Measurements from ENCODE around the gene ADORA2A.

Gene ADORA2A

DNA sequence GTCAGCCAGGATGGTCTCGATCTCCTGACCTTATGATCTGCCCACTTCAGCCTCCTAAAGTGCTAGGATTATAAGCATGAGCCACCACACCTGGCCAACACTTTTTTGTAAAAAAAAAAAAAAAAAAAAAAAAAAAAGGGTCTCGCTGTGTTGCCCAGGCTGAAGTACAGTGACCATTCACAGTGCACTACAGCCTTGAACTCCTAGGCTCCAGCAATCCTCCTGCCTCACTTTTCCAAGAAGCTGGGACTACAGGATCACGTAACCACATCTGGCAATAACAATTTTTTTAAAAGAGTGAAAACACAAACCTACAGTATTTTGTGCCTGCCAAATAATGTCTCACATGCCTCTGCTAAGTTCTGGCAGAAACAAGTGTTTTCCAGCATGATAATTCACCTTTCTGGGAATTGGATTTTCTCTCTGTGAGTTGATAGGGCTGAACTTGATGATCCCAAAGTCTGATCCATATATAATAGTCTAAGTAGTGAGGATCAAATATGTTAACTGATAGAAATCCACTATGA is 30.6 kb downstream of the ADORA2A start:
- Histone ChIP-seq H3K4me3 (ENCODE audit: low read length) (no peak overlapping the region), H3K27ac (ENCODE audit: low read depth, low read length) (no peak overlapping the region), H3K27me3 (ENCODE audit: control insufficient read depth, insufficient read depth, low read length) (no peaks in the 10 kb centered on the region), H3K4me1 (ENCODE audit: control insufficient read depth, insufficient read depth, low read length) (no peaks in the 10 kb centered on the region), H3K36me3 (ENCODE audit: control insufficient read depth, insufficient read depth, low read length) (no peaks in the 10 kb centered on the region), H3K9ac (ENCODE audit: low read length) (no peak overlapping the region)

DNA sequence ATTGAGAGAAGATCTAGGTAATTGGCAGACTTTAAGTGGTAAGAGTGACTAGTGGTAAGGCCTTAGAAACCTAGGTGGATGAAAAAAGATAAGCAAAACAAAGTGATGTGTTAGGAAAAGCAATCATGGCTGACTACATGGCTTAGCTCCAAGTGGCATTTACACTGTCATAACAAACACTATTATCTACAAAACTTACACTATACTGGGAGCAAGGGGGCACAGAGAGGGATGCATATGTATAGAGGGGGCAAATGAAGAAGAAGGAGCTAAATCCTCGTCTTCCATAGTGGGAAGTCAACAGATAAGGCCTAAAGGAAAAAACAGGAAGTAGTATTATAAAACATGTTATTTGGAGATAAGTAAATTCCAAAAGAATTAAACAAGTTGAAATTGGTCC is 32.5 kb downstream of the ADORA2A start:
- H3K4me3 ChIP-seq (ENCODE audit: low read length): no peak overlapping the region
- no peaks in the 10 kb centered on the region for H3K27me3 ChIP-seq (ENCODE audit: control insufficient read depth, insufficient read depth, low read length)
- no peak overlapping the region for H3K9ac ChIP-seq (ENCODE audit: low read length)
- no peaks in the 10 kb centered on the region for H3K36me3 ChIP-seq (ENCODE audit: control insufficient read depth, insufficient read depth, low read length)
- H3K4me1 ChIP-seq (ENCODE audit: control insufficient read depth, insufficient read depth, low read length): no peaks in the 10 kb centered on the region
- H3K27ac ChIP-seq (ENCODE audit: low read depth, low read length): no peak overlapping the region

DNA sequence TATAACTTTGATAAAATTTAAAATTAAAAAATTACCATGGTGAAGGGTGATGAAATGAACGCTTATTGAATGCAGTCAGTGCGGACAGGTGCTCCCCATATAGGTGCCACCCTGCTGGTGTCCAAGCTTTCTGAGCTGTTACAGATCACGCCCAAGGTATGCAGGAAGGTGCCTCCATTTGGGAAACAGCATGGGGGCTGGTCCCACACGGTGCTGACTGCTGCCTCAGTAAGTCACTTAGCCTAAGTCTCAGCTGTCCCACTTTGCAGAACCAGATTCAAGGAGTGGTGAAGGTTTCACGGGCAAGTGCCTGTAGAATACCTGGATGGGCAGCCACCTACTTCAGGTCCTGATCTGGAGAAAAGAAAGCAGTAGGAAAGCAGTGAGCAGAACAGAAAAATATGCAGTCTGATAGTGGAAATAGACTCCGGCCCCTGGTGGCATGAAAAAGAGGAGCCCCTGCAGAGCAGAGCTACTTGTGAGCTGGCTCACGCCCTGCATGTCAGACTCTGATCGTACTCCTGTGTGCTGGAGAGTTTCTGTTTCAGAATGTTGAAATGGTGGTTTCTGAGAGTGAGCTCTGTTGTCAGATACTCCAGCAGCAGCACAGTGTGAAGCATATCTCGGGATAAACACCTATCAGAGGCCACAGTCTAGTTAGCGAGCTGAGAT is 33.2 kb downstream of the ADORA2A start:
- Histone ChIP-seq H3K27ac (ENCODE audit: low read depth, low read length) (no peak overlapping the region), H3K9ac (ENCODE audit: low read length) (no peak overlapping the region), H3K4me1 (ENCODE audit: control insufficient read depth, insufficient read depth, low read length) (no peaks in the 10 kb centered on the region), H3K36me3 (ENCODE audit: control insufficient read depth, insufficient read depth, low read length) (no peaks in the 10 kb centered on the region), H3K4me3 (ENCODE audit: low read length) (no peak overlapping the region), H3K27me3 (ENCODE audit: control insufficient read depth, insufficient read depth, low read length) (no peaks in the 10 kb centered on the region)

DNA sequence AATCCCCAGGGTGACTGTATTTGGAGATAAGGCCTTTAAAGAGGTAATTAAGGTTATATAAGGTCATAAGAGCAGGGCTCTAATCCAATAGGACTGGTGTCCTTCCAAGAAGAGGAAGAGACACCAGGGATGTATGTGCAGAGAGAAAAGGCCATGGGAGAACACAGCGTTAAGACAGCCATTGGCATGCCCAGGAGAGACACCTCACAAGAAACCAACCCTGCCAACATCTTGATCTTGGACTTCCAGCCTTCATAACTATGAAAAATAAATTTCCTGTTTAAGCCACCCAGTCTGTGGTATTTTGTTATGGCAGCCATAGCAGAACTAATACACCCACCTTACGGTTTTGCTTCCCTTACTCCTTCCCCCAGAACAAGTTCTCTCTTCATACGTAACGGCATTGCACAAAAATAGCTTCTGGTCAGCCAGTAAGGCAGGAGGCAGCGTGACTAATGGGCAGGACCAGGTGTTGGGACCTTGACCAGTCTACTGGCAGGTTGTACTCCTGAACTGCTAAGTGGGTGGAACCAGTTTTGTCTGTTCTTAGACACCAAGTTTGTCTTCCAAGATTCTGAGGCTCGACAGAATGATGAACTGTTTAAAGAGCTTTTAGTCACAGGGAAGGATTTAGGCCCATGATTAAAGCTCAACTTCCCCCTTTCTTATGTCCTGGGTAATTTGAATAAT is 35.8 kb downstream of the ADORA2A start:
- no peak overlapping the region for H3K27ac ChIP-seq (ENCODE audit: low read depth, low read length)
- no peaks in the 10 kb centered on the region for H3K27me3 ChIP-seq (ENCODE audit: control insufficient read depth, insufficient read depth, low read length)
- H3K9ac ChIP-seq (ENCODE audit: low read length): no peak overlapping the region
- H3K4me3 ChIP-seq (ENCODE audit: low read length): no peak overlapping the region
- no peaks in the 10 kb centered on the region for H3K36me3 ChIP-seq (ENCODE audit: control insufficient read depth, insufficient read depth, low read length)
- peaks cover 2% of the 10 kb centered on the region for H3K4me1 ChIP-seq (ENCODE audit: control insufficient read depth, insufficient read depth, low read length)

DNA sequence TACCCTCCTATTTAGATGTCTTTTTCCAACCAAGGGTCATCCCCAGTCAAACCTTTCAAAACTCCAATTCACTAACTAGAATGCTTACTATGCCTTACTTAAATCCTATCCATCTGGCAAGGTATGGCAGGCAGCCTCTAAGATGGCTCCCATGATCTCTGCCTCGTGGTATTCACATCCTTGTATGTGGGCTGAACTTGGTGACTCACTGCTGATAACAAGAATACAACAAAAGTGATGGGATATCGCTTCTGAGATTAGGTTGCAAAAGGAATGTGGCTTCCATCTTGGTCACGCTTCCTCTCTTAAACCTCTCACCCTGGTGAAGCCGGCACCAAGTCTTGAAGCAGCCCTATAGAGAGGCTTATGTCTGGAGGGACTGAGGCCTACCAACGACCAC is 38.2 kb downstream of the ADORA2A start:
- no peak overlapping the region for H3K27ac ChIP-seq (ENCODE audit: low read depth, low read length)
- peaks cover 2% of the 10 kb centered on the region for H3K4me1 ChIP-seq (ENCODE audit: control insufficient read depth, insufficient read depth, low read length)
- H3K27me3 ChIP-seq (ENCODE audit: control insufficient read depth, insufficient read depth, low read length): no peaks in the 10 kb centered on the region
- no peak overlapping the region for H3K4me3 ChIP-seq (ENCODE audit: low read length)
- H3K36me3 ChIP-seq (ENCODE audit: control insufficient read depth, insufficient read depth, low read length): no peaks in the 10 kb centered on the region
- no peak overlapping the region for H3K9ac ChIP-seq (ENCODE audit: low read length)

DNA sequence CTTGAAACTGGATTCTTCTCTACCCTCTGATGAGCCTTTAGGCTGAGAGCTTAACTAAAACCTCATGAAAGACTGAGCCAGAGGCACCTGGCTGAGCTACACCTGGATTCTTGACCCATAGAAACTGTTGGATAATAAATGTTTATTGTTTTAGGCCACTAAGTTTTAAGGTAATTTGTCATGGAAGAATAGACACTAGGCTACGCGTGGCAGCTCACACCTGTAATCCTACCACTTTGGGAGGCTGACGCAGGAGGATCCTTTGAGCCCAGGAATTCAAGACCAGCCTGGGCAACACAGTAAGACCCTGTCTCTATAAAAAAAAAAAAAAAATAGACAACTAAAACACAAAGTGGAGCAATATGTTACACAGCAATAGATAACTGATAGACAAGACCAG is 38.6 kb downstream of the ADORA2A start:
- H3K4me3 ChIP-seq (ENCODE audit: low read length): no peak overlapping the region
- no peak overlapping the region for H3K9ac ChIP-seq (ENCODE audit: low read length)
- H3K36me3 ChIP-seq (ENCODE audit: control insufficient read depth, insufficient read depth, low read length): no peaks in the 10 kb centered on the region
- no peak overlapping the region for H3K27ac ChIP-seq (ENCODE audit: low read depth, low read length)
- peaks cover 2% of the 10 kb centered on the region for H3K4me1 ChIP-seq (ENCODE audit: control insufficient read depth, insufficient read depth, low read length)
- no peaks in the 10 kb centered on the region for H3K27me3 ChIP-seq (ENCODE audit: control insufficient read depth, insufficient read depth, low read length)

DNA sequence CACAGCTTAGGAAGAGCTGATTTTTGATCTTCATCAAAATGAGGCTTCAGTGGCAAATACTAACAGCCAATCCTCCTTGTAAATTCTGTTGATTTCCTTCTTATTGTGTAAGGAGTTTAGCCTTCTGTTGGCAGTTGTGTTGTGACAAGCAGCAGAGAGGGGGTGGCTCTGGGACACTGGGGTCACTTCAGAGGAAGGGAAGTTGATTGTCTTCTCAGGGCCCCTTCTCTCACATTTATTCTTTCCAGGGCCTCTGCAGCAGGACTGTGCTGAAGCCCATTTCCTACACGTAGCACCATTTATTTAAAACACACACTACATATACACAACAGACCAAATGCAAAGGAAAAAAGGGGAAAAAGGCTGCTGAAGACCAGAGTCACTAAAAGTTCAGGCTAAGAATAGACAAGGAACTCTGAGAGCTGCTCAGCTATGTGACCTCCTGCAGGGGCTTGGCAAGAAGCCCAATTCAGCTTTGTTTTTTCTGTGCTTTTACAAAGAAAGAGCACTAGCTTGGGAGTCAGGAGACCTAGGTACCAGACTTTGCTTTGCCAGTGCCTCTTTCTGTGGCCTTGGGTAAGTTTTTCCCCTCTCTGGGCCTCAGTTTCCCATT is 39.4 kb downstream of the ADORA2A start:
- Histone ChIP-seq H3K9ac (ENCODE audit: low read length) (no peak overlapping the region), H3K4me3 (ENCODE audit: low read length) (no peak overlapping the region), H3K4me1 (ENCODE audit: control insufficient read depth, insufficient read depth, low read length) (peaks cover 2% of the 10 kb centered on the region), H3K27ac (ENCODE audit: low read depth, low read length) (no peak overlapping the region), H3K27me3 (ENCODE audit: control insufficient read depth, insufficient read depth, low read length) (no peaks in the 10 kb centered on the region), H3K36me3 (ENCODE audit: control insufficient read depth, insufficient read depth, low read length) (no peaks in the 10 kb centered on the region)

DNA sequence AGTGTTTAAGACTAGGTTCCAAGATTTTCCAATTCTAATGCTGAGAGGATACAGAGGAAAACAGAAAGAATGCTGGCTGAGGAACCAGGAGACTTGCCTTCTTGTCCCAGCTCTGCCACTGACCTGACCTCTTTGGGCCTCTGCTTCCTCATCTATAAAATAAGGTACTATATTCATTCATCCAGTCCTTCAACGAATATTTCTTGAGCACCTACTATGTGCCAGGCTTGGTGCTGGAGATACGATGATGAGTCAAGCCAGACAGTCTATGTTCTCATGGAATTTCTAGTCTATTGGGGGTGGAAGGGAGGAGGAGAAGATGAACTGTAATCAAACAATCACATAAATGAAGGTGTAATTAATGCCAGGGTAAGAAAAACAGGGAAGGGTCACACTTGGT is 39.9 kb downstream of the ADORA2A start:
- no peak overlapping the region for H3K9ac ChIP-seq (ENCODE audit: low read length)
- H3K36me3 ChIP-seq (ENCODE audit: control insufficient read depth, insufficient read depth, low read length): no peaks in the 10 kb centered on the region
- H3K27ac ChIP-seq (ENCODE audit: low read depth, low read length): no peak overlapping the region
- no peaks in the 10 kb centered on the region for H3K27me3 ChIP-seq (ENCODE audit: control insufficient read depth, insufficient read depth, low read length)
- no peak overlapping the region for H3K4me3 ChIP-seq (ENCODE audit: low read length)
- peaks cover 2% of the 10 kb centered on the region for H3K4me1 ChIP-seq (ENCODE audit: control insufficient read depth, insufficient read depth, low read length)

DNA sequence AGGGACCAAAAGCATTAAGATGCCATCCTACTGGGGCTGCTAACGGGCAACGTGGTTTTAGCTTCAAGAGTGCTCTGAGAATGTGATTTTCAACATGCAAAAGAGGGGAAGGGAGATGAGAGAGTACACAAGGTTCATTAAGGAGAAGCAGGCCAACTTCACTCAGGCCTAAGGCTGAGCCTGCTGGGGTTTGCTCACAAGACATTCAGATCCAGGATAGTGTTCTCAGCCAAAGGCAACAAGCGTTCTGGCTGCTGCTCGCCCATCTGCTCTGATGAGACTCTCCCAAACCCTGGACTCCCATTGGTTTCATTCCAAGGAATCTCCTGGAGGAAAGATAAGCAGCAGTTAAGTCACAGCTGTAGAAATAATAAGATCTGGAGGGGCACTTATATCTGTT is 44.2 kb downstream of the ADORA2A start:
- Histone ChIP-seq H3K27me3 (ENCODE audit: control insufficient read depth, insufficient read depth, low read length) (no peaks in the 10 kb centered on the region), H3K4me3 (ENCODE audit: low read length) (no peak overlapping the region), H3K27ac (ENCODE audit: low read depth, low read length) (no peak overlapping the region), H3K36me3 (ENCODE audit: control insufficient read depth, insufficient read depth, low read length) (no peaks in the 10 kb centered on the region), H3K4me1 (ENCODE audit: control insufficient read depth, insufficient read depth, low read length) (no peaks in the 10 kb centered on the region), H3K9ac (ENCODE audit: low read length) (no peak overlapping the region)

DNA sequence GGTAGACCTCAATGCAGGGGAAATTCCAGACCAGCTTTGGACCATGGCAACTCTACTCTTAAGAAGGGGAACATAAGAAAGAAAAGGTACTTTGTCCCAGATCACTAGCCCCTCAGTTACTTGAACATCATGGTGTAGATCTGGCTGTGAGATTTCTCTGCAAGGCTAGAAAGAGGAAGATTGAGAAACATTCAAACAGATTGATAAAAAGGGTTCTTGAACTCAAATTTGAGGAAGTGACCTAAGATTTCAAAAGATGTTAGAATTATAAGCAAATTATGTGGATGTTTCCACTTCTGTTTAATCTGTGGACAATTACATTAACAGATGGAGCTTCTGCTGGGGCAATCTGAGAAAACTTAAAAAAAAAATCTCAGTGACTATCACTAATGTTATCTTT is 45.9 kb downstream of the ADORA2A start:
- Histone ChIP-seq H3K27me3 (ENCODE audit: control insufficient read depth, insufficient read depth, low read length) (no peaks in the 10 kb centered on the region), H3K4me1 (ENCODE audit: control insufficient read depth, insufficient read depth, low read length) (no peaks in the 10 kb centered on the region), H3K4me3 (ENCODE audit: low read length) (no peak overlapping the region), H3K36me3 (ENCODE audit: control insufficient read depth, insufficient read depth, low read length) (no peaks in the 10 kb centered on the region), H3K9ac (ENCODE audit: low read length) (no peak overlapping the region), H3K27ac (ENCODE audit: low read depth, low read length) (no peak overlapping the region)

DNA sequence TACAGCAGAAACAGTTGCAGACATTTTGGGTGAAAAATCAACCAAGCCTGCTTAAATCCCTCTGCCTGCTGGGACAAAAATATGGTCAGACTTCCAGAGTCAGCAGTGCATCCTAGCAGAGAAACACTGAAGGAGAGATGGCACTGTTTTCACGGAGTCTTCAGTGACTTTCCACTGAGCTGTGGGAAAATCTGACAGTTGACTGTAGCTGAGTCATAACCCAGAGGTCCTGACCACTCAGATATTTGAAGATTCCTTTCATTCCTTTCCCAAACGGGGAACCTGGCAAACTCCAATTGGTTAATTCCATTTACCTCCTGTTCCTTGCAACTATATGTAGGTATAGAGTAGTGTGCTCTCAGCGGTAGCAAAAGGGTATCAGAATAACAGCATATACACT is 46.8 kb downstream of the ADORA2A start:
- Histone ChIP-seq H3K27me3 (ENCODE audit: control insufficient read depth, insufficient read depth, low read length) (no peaks in the 10 kb centered on the region), H3K36me3 (ENCODE audit: control insufficient read depth, insufficient read depth, low read length) (no peaks in the 10 kb centered on the region), H3K9ac (ENCODE audit: low read length) (no peak overlapping the region), H3K4me1 (ENCODE audit: control insufficient read depth, insufficient read depth, low read length) (no peaks in the 10 kb centered on the region), H3K27ac (ENCODE audit: low read depth, low read length) (no peak overlapping the region), H3K4me3 (ENCODE audit: low read length) (no peak overlapping the region)

DNA sequence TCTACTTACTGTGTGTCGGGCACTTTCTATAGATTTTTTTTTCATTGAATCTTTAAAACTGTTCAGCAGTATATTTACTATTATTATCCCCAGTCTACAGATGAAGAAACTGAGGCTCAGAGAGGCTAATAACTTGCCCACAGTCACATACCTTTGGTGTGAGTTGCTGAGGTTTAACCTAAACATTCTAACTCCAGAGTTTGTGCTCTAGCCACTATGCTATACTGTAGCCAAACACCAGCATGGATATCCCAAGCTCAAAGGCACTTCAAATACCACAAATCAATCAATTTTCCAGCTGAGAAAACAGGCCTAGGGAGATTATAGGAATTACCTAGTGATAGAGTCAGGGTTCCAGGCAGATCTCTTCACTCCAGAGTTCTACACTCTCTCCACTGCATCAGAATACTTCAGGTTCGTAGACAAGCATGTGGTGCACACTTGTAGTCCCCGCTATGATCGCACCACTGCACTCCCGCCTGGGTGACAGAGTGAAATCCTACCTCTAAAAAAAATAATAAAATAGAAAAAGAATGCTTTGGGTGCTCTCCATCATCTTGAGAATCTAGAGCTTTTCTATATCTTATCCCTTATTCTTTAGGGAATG is 47.4 kb downstream of the ADORA2A start:
- Histone ChIP-seq H3K27me3 (ENCODE audit: control insufficient read depth, insufficient read depth, low read length) (no peaks in the 10 kb centered on the region), H3K4me1 (ENCODE audit: control insufficient read depth, insufficient read depth, low read length) (no peaks in the 10 kb centered on the region), H3K27ac (ENCODE audit: low read depth, low read length) (no peak overlapping the region), H3K4me3 (ENCODE audit: low read length) (no peak overlapping the region), H3K9ac (ENCODE audit: low read length) (no peak overlapping the region), H3K36me3 (ENCODE audit: control insufficient read depth, insufficient read depth, low read length) (no peaks in the 10 kb centered on the region)
